ENCODE data around the gene IL1RN. TPM values are rescaled to one million over a fixed set of nuclear protein-coding genes. Genes with fewer than 3 reads are reported as not detected.
A peak's percentile ranks its signal among the peaks of the same experiment; 100 is the strongest.

The IL1RN gene
- total and polyA plus RNA-seq, 2 of the 13 experiments (the other 11 are each of a cell fraction or from before 2014, with no cell fraction given) = 21.2 to 101 TPM

GRCh38 chr2:113124984-113125855 is 2.2 kb upstream of the IL1RN start (continued):
- TF ChIP-seq, protein P1, sequence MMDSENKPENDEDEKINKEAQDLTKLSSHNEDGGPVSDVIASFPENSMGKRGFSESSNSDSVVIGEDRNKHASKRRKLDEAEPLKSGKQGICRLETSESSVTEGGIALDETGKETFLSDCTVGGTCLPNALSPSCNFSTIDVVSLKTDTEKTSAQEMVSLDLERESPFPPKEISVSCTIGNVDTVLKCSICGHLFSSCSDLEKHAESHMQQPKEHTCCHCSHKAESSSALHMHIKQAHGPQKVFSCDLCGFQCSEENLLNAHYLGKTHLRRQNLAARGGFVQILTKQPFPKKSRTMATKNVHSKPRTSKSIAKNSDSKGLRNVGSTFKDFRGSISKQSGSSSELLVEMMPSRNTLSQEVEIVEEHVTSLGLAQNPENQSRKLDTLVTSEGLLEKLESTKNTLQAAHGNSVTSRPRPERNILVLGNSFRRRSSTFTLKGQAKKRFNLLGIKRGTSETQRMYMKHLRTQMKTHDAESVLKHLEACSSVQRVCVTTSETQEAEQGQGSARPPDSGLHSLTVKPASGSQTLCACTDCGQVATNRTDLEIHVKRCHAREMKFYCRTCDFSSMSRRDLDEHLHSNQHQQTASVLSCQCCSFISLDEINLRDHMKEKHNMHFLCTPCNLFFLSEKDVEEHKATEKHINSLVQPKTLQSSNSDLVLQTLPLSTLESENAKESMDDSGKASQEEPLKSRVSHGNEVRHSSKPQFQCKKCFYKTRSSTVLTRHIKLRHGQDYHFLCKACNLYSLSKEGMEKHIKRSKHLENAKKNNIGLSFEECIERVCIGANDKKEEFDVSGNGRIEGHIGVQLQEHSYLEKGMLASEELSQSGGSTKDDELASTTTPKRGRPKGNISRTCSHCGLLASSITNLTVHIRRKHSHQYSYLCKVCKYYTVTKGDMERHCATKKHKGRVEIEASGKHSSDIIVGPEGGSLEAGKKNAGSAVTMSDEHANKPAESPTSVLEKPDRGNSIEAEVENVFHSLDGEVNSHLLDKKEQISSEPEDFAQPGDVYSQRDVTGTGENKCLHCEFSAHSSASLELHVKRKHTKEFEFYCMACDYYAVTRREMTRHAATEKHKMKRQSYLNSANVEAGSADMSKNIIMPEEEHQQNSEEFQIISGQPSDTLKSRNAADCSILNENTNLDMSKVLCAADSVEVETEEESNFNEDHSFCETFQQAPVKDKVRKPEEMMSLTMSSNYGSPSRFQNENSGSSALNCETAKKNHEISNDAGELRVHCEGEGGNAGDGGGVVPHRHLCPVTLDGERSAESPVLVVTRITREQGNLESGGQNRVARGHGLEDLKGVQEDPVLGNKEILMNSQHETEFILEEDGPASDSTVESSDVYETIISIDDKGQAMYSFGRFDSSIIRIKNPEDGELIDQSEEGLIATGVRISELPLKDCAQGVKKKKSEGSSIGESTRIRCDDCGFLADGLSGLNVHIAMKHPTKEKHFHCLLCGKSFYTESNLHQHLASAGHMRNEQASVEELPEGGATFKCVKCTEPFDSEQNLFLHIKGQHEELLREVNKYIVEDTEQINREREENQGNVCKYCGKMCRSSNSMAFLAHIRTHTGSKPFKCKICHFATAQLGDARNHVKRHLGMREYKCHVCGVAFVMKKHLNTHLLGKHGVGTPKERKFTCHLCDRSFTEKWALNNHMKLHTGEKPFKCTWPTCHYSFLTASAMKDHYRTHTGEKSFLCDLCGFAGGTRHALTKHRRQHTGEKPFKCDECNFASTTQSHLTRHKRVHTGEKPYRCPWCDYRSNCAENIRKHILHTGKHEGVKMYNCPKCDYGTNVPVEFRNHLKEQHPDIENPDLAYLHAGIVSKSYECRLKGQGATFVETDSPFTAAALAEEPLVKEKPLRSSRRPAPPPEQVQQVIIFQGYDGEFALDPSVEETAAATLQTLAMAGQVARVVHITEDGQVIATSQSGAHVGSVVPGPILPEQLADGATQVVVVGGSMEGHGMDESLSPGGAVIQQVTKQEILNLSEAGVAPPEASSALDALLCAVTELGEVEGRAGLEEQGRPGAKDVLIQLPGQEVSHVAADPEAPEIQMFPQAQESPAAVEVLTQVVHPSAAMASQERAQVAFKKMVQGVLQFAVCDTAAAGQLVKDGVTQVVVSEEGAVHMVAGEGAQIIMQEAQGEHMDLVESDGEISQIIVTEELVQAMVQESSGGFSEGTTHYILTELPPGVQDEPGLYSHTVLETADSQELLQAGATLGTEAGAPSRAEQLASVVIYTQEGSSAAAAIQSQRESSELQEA (CRISPR knock-in tag; IDR thresholded peaks at IDR 0.05; ENCODE audit: not compliant biosample characterization) = no peak
- TF ChIP-seq ZNF24 (IDR thresholded peaks at IDR 0.05) (no peak), TGIF2 (CRISPR knock-in tag; IDR thresholded peaks at IDR 0.05) (no peak), ZNF777 (CRISPR knock-in tag; IDR thresholded peaks at IDR 0.05) (no peak), ZBTB25 (CRISPR knock-in tag; IDR thresholded peaks at IDR 0.05) (peak; percentile 34; the same call in 1 of the 2 replicates), ZNF570 (CRISPR knock-in tag; IDR thresholded peaks at IDR 0.05; ENCODE audit: borderline replicate concordance) (no peak), ZNF839 (CRISPR knock-in tag; IDR thresholded peaks at IDR 0.05; ENCODE audit: borderline replicate concordance) (no peak), ZNF879 (CRISPR knock-in tag; IDR thresholded peaks at IDR 0.05) (no peak), SIX1 (CRISPR knock-in tag; IDR thresholded peaks at IDR 0.05; ENCODE audit: borderline replicate concordance) (no peak), HMG20A (CRISPR knock-in tag; IDR thresholded peaks at IDR 0.05; ENCODE audit: borderline replicate concordance) (peak; percentile 80), ZMYM3 (CRISPR knock-in tag; IDR thresholded peaks at IDR 0.05) (no peak), MLLT10 (CRISPR knock-in tag; IDR thresholded peaks at IDR 0.05) (no peak), MAFF (IDR thresholded peaks at IDR 0.05; ENCODE audit: low read depth, low read length) (no peak), TP53 (CRISPR knock-in tag; conservative IDR thresholded peaks at IDR 0.05) (no peak), ZNF414 (CRISPR knock-in tag; IDR thresholded peaks at IDR 0.05) (no peak), CCAR2 (optimal IDR thresholded peaks at IDR 0.05; ENCODE audit: low read depth, low read length) (no peak), RELA (CRISPR knock-in tag; IDR thresholded peaks at IDR 0.05) (no peak), YY1 (IDR thresholded peaks at IDR 0.05; ENCODE audit: insufficient read depth, insufficient replicate concordance, low read depth, low read length) (no peak), ZNF761 (CRISPR knock-in tag; conservative IDR thresholded peaks at IDR 0.05) (no peak), ZNF83 (CRISPR knock-in tag; IDR thresholded peaks at IDR 0.05; ENCODE audit: borderline replicate concordance) (no peak)
